WERI-Rb-1 (cell line): ENCODE measurements around the gene ADGRG6.

Experiments
- DNase-seq: peaks from one replicate; pipeline ENCODE4 v3.0.0-alpha.2; 2020
- H3K27ac ChIP-seq: fragments of 250-450 bp; sonication (Bioruptor Pico); 2 replicates; pipeline ENCODE4 v1.5.1; 2020; ENCODE audit warnings: mild to moderate bottlenecking, moderate library complexity
- H3K27me3 ChIP-seq: fragments of 250-450 bp; sonication (Bioruptor Pico); 2 replicates; pipeline ENCODE4 v1.5.1; 2021; ENCODE audit warnings: mild to moderate bottlenecking, low read depth, moderate library complexity; ENCODE audit not compliant: insufficient read depth, severe bottlenecking
- H3K36me3 ChIP-seq: fragments of 250-450 bp; sonication (Bioruptor Pico); 2 replicates; pipeline ENCODE4 v1.5.1; 2020; ENCODE audit warnings: mild to moderate bottlenecking, moderate library complexity
- H3K4me3 ChIP-seq: 2 replicates; pipeline ENCODE4 v1.5.1; 2011; ENCODE audit warnings: low read depth, mild to moderate bottlenecking, control low read depth, low read length
- H3K9me3 ChIP-seq: fragments of 250-450 bp; sonication (Bioruptor Pico); 2 replicates; pipeline ENCODE4 v1.5.1; 2021; ENCODE audit warnings: mild to moderate bottlenecking, moderate library complexity; ENCODE audit not compliant: severe bottlenecking
- CTCF ChIP-seq: IDR thresholded peaks from 2 replicates; pipeline ENCODE4 v1.5.1; 2011; ENCODE audit warnings: low read depth, mild to moderate bottlenecking, control low read depth, inconsistent platforms, low read length

The ADGRG6 gene

GRCh38 chr6:142285235-142286087 lies 16.3 kb upstream of the ADGRG6 start:
- Histone ChIP-seq H3K27me3 (no peaks in the 10 kb centered on the region), H3K9me3 (no peaks in the 10 kb centered on the region), H3K4me3 (no peak overlapping the region), H3K27ac (no peak overlapping the region), H3K36me3 (no peaks in the 10 kb centered on the region)
- no peak for TF ChIP-seq CTCF
- no peak for DNase-seq

DNA sequence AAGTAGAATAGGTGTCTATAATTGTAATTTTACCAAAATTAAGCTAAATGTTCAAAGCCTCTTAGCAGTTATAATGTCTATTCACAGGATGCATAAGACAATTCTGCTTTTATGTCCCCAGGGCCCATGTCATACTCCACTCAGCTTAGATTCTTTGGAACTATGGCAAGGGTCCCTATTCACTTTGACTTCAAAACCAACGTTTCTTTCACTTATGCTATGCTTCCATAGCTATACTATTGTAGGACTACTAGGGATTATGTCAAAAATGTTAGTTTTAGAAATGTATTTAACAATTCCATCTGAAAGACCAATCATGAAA lies 15.8 kb upstream of the ADGRG6 start:
- Histone ChIP-seq H3K27me3 (no peaks in the 10 kb centered on the region), H3K9me3 (no peaks in the 10 kb centered on the region), H3K4me3 (no peak overlapping the region), H3K36me3 (no peaks in the 10 kb centered on the region), H3K27ac (no peak overlapping the region)
- no peak for DNase-seq
- TF ChIP-seq CTCF: no peak

GRCh38 chr6:142289687-142290086 lies 12.1 kb upstream of the ADGRG6 start:
- Histone ChIP-seq H3K36me3 (no peaks in the 10 kb centered on the region), H3K27ac (no peak overlapping the region), H3K4me3 (no peak overlapping the region), H3K27me3 (no peaks in the 10 kb centered on the region), H3K9me3 (no peaks in the 10 kb centered on the region)
- TF ChIP-seq CTCF: no peak
- no peak for DNase-seq

DNA sequence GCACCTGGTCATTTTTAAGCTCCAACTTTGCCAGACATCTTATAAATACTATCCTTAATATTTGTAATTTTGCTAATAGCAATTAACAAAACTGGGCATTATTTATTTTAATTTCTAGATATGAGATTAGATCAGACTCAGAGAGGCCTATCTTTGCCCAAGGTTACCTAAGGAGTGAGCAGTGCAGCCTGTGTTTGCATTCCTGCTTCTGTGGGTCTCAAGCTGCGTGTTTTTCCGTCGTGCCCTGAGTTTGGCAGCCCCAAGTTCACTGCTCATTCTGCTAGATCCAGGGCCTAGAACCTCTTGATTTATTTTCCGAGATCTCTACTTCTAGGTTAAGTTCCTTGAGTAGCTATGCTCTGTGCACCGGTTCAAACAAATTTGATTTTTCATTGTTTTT lies 11.0 kb upstream of the ADGRG6 start:
- no peak for DNase-seq
- H3K9me3 ChIP-seq: no peaks in the 10 kb centered on the region
- H3K36me3 ChIP-seq: no peaks in the 10 kb centered on the region
- no peak overlapping the region for H3K27ac ChIP-seq
- no peak overlapping the region for H3K4me3 ChIP-seq
- no peak for TF ChIP-seq CTCF
- H3K27me3 ChIP-seq: no peaks in the 10 kb centered on the region

GRCh38 chr6:142291512-142291911 lies 10.3 kb upstream of the ADGRG6 start:
- no peaks in the 10 kb centered on the region for H3K9me3 ChIP-seq
- H3K36me3 ChIP-seq: no peaks in the 10 kb centered on the region
- no peaks in the 10 kb centered on the region for H3K27me3 ChIP-seq
- no peak for TF ChIP-seq CTCF
- no peak overlapping the region for H3K27ac ChIP-seq
- H3K4me3 ChIP-seq: no peak overlapping the region
- no peak for DNase-seq
